Activated gamma-delta T cell (primary cell): ENCODE measurements around the gene CRK.
"Not testable (repeated sequence)": the region's sequence is repeated elsewhere in the genome, so short reads cannot be mapped to it uniquely, and the experiment has no call there.

Source experiments
- DNase-seq: peaks from one replicate; lab custom pipeline; 2025; lab: John Stamatoyannopoulos, UW

The CRK gene

GRCh38 chr17:1387490-1388227 lies 68.4 kb downstream of the CRK start:
- DNase-seq: not testable (repeated sequence)

- not testable (repeated sequence) for DNase-seq
Measured at GRCh38 chr17:1386675-1387190, 69.3 kb downstream of the CRK start.

- DNase-seq: no peak
Measured at GRCh38 chr17:1386265-1386664, 69.8 kb downstream of the CRK start.

- no peak for DNase-seq
Measured at GRCh38 chr17:1385861-1386260, 70.2 kb downstream of the CRK start.

- no peak for DNase-seq
Measured at GRCh38 chr17:1384905-1385435, 71.1 kb downstream of the CRK start.

- DNase-seq: no peak
Measured at GRCh38 chr17:1379930-1380313, 76.1 kb downstream of the CRK start.

GRCh38 chr17:1379208-1379929 lies 76.7 kb downstream of the CRK start:
- DNase-seq: no peak

- DNase-seq: not testable (repeated sequence)
Measured at GRCh38 chr17:1378476-1378860, 77.6 kb downstream of the CRK start.

GRCh38 chr17:1377334-1377733 lies 78.7 kb downstream of the CRK start:
- DNase-seq: no peak

- no peak for DNase-seq
Measured at GRCh38 chr17:1376061-1376460, 80.0 kb downstream of the CRK start.

- DNase-seq: no peak
Measured at GRCh38 chr17:1375615-1376014, 80.4 kb downstream of the CRK start.

GRCh38 chr17:1374431-1375177 lies 81.4 kb downstream of the CRK start:
- DNase-seq: no peak

- DNase-seq: no peak
Measured at GRCh38 chr17:1373707-1374237, 82.3 kb downstream of the CRK start.

- DNase-seq: no peak
Measured at GRCh38 chr17:1372618-1373017, 83.4 kb downstream of the CRK start.

GRCh38 chr17:1371893-1372590 lies 84.0 kb downstream of the CRK start:
- no peak for DNase-seq
